Left forelimb (tissue), 1 donor: ENCODE measurements around the gene MUTYH.
"Not testable (repeated sequence)": the region's sequence is repeated elsewhere in the genome, so short reads cannot be mapped to it uniquely, and the experiment has no call there.

Source experiments
- DNase-seq: peaks from one replicate; pipeline ENCODE4 v3.0.0-alpha.2; 2018; ENCODE audit warnings: low spot score

Gene MUTYH

GRCh38 chr1:45321444-45321843, 18.8 kb downstream of the MUTYH start:
- peak; percentile 12 for DNase-seq

- DNase-seq = no peak
Measured at GRCh38 chr1:45319761-45320160, 20.5 kb downstream of the MUTYH start.

- no peak for DNase-seq
Measured at GRCh38 chr1:45317166-45317565, 23.1 kb downstream of the MUTYH start.

- no peak for DNase-seq
Measured at GRCh38 chr1:45314266-45314665, 26.0 kb downstream of the MUTYH start.

GRCh38 chr1:45306905-45307304, 33.3 kb downstream of the MUTYH start:
- no peak for DNase-seq

- DNase-seq = no peak
Measured at GRCh38 chr1:45306319-45306718, 33.9 kb downstream of the MUTYH start.

GRCh38 chr1:45305231-45305630, 35.0 kb downstream of the MUTYH start:
- DNase-seq = no peak

- DNase-seq = no peak
Measured at GRCh38 chr1:45304311-45305081, 35.7 kb downstream of the MUTYH start.

- DNase-seq = peak; percentile 99
Measured at GRCh38 chr1:45303520-45304310, 36.5 kb downstream of the MUTYH start.

- no peak for DNase-seq
Measured at GRCh38 chr1:45302505-45303150, 37.6 kb downstream of the MUTYH start.

- DNase-seq = no peak
Measured at GRCh38 chr1:45300669-45300997, 39.6 kb downstream of the MUTYH start.

- no peak for DNase-seq
Measured at GRCh38 chr1:45299981-45300668, 40.1 kb downstream of the MUTYH start.

- DNase-seq = no peak
Measured at GRCh38 chr1:45299296-45299695, 40.9 kb downstream of the MUTYH start.

- no peak for DNase-seq
Measured at GRCh38 chr1:45297666-45298356, 42.4 kb downstream of the MUTYH start.

- no peak for DNase-seq
Measured at GRCh38 chr1:45291716-45292115, 48.5 kb downstream of the MUTYH start.

GRCh38 chr1:45291002-45291401, 49.2 kb downstream of the MUTYH start:
- DNase-seq = not testable (repeated sequence)

GRCh38 chr1:45286521-45286920, 53.7 kb downstream of the MUTYH start:
- not testable (repeated sequence) for DNase-seq

GRCh38 chr1:45284858-45285257, 55.4 kb downstream of the MUTYH start:
- DNase-seq = not testable (repeated sequence)

- no peak for DNase-seq
Measured at GRCh38 chr1:45282351-45282750, 57.9 kb downstream of the MUTYH start.
